C4-2B (cell line): Measurements from ENCODE around the gene GTF3A.

ENCODE experiments used
- CTCF ChIP-seq: fragments of 450-650 bp; conservative IDR thresholded peaks from 2 replicates; pipeline ENCODE4 v1.5.1; 2017; ENCODE audit warnings: mild to moderate bottlenecking
- ZFX ChIP-seq: fragments of 450-650 bp; IDR thresholded peaks from 2 replicates; pipeline ENCODE4 v1.6.1; 2017

- TF ChIP-seq CTCF (no peak), ZFX (no peak)
Observed at GRCh38 chr13:27409013-27409412, 15.4 kb upstream of the GTF3A start.
